Measurements from ENCODE around the gene TUBGCP3.

Gene TUBGCP3

GRCh38 chr13:112475889-112476288 is 112.1 kb downstream of the TUBGCP3 start:
- H3F3A ChIP-seq (ENCODE audit: insufficient read depth) = no peaks in the 10 kb centered on the region
- no peaks in the 10 kb centered on the region for H3K36me3 ChIP-seq (ENCODE audit: low read length)
- H3K9ac ChIP-seq (ENCODE audit: low read length) = no peak overlapping the region
- no peak overlapping the region for H2AFZ ChIP-seq (ENCODE audit: low read depth, low read length, severe bottlenecking)
- no peak overlapping the region for H3K4me2 ChIP-seq (ENCODE audit: low read depth, low read length, poor library complexity, severe bottlenecking)
- no peak overlapping the region for H3K27ac ChIP-seq (ENCODE audit: low read depth, low read length)
- H3K27me3 ChIP-seq (ENCODE audit: low read length) = no peaks in the 10 kb centered on the region
- no peaks in the 10 kb centered on the region for H3K79me2 ChIP-seq (ENCODE audit: insufficient read depth, low read length)
- H3K4me3 ChIP-seq (ENCODE audit: insufficient read depth, low read length, poor library complexity, severe bottlenecking) = no peak overlapping the region
- H3K9me2 ChIP-seq (replicated peaks; ENCODE audit: insufficient read depth, low read length) = no peaks in the 10 kb centered on the region
- H3K9me3 ChIP-seq (ENCODE audit: insufficient read depth, low read length) = no peaks in the 10 kb centered on the region
- TF ChIP-seq, protein P1, sequence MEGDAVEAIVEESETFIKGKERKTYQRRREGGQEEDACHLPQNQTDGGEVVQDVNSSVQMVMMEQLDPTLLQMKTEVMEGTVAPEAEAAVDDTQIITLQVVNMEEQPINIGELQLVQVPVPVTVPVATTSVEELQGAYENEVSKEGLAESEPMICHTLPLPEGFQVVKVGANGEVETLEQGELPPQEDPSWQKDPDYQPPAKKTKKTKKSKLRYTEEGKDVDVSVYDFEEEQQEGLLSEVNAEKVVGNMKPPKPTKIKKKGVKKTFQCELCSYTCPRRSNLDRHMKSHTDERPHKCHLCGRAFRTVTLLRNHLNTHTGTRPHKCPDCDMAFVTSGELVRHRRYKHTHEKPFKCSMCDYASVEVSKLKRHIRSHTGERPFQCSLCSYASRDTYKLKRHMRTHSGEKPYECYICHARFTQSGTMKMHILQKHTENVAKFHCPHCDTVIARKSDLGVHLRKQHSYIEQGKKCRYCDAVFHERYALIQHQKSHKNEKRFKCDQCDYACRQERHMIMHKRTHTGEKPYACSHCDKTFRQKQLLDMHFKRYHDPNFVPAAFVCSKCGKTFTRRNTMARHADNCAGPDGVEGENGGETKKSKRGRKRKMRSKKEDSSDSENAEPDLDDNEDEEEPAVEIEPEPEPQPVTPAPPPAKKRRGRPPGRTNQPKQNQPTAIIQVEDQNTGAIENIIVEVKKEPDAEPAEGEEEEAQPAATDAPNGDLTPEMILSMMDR (IDR thresholded peaks at IDR 0.05; ENCODE audit: insufficient read depth, low read length, poor library complexity, severe bottlenecking) = no peak
- no peak for TF ChIP-seq EZH2phosphoT487 (conservative IDR thresholded peaks at IDR 0.05; ENCODE audit: low read length)
- H4K20me1 ChIP-seq (ENCODE audit: low read depth, low read length) = no peaks in the 10 kb centered on the region

DNA sequence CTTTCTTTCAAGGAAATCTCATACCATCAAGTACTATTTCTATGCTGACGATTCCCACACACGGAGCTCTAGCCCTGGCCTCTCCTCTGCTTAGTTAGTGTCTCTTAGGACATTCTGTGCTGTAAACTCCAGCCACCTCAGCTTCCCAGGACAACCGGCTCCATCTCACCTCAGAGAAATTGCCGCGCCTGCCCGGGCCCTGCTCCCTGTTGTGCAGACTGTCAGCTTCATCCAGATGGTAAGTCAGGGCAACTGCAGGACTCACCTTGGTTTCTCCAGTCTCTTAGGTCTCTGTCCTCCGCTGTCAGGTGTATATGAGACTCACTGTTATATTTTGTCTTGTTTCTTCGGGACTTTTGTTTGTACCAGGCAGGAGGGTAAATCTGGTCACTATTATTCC is 113.1 kb downstream of the TUBGCP3 start:
- Histone ChIP-seq H3K4me3 (ENCODE audit: insufficient read depth, low read length, poor library complexity, severe bottlenecking) (no peak overlapping the region), H4K20me1 (ENCODE audit: low read depth, low read length) (no peaks in the 10 kb centered on the region), H2AFZ (ENCODE audit: low read depth, low read length, severe bottlenecking) (no peak overlapping the region), H3K9me2 (replicated peaks; ENCODE audit: insufficient read depth, low read length) (no peaks in the 10 kb centered on the region), H3K4me2 (ENCODE audit: low read depth, low read length, poor library complexity, severe bottlenecking) (no peak overlapping the region), H3K9ac (ENCODE audit: low read length) (no peak overlapping the region), H3F3A (ENCODE audit: insufficient read depth) (no peaks in the 10 kb centered on the region), H3K27ac (ENCODE audit: low read depth, low read length) (no peak overlapping the region), H3K79me2 (ENCODE audit: insufficient read depth, low read length) (no peaks in the 10 kb centered on the region), H3K27me3 (ENCODE audit: low read length) (no peaks in the 10 kb centered on the region), H3K9me3 (ENCODE audit: insufficient read depth, low read length) (no peaks in the 10 kb centered on the region), H3K36me3 (ENCODE audit: low read length) (no peaks in the 10 kb centered on the region)
- TF ChIP-seq, protein P1 (IDR thresholded peaks at IDR 0.05; ENCODE audit: insufficient read depth, low read length, poor library complexity, severe bottlenecking) = no peak
- no peak for TF ChIP-seq EZH2phosphoT487 (conservative IDR thresholded peaks at IDR 0.05; ENCODE audit: low read length)

DNA sequence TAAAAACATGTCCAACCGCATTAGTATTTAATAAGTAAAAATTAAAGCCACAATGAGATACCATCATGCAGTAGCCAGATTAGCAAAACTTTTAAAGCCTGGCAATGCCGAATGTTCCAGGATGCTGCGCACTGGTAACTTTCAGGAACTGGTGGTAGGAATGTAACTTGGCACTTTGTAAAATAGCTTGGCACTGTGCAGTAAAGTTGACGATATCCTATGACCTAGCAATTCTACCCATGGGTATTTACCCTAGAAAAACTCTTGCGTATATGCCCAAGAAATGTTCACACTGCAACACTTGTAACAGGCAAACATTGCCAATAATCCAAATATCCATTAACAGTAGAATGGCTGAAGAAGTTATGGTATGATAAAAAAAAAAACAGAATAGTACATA is 114.1 kb downstream of the TUBGCP3 start:
- Histone ChIP-seq H3K36me3 (ENCODE audit: low read length) (no peaks in the 10 kb centered on the region), H3K9ac (ENCODE audit: low read length) (no peak overlapping the region), H3K27ac (ENCODE audit: low read depth, low read length) (no peak overlapping the region), H3F3A (ENCODE audit: insufficient read depth) (no peaks in the 10 kb centered on the region), H4K20me1 (ENCODE audit: low read depth, low read length) (no peaks in the 10 kb centered on the region), H3K79me2 (ENCODE audit: insufficient read depth, low read length) (no peaks in the 10 kb centered on the region), H2AFZ (ENCODE audit: low read depth, low read length, severe bottlenecking) (no peak overlapping the region), H3K4me2 (ENCODE audit: low read depth, low read length, poor library complexity, severe bottlenecking) (no peak overlapping the region), H3K9me3 (ENCODE audit: insufficient read depth, low read length) (no peaks in the 10 kb centered on the region), H3K9me2 (replicated peaks; ENCODE audit: insufficient read depth, low read length) (no peaks in the 10 kb centered on the region), H3K27me3 (ENCODE audit: low read length) (no peaks in the 10 kb centered on the region), H3K4me3 (ENCODE audit: insufficient read depth, low read length, poor library complexity, severe bottlenecking) (no peak overlapping the region)
- TF ChIP-seq, protein P1 (IDR thresholded peaks at IDR 0.05; ENCODE audit: insufficient read depth, low read length, poor library complexity, severe bottlenecking) = no peak
- TF ChIP-seq EZH2phosphoT487 (conservative IDR thresholded peaks at IDR 0.05; ENCODE audit: low read length) = no peak

Measured in SU-DHL-6 (cell line).